ENCODE results near the gene ZNF507. TPM values are rescaled to one million over a fixed set of nuclear protein-coding genes. Genes with fewer than 3 reads are reported as not detected.

The ZNF507 gene
- total and polyA plus RNA-seq, 2 of the 8 experiments (the other 6 are each of a cell fraction or from before 2014, with no cell fraction given) = 8.6 to 28.8 TPM

GRCh38 chr19:32352241-32352630, 6.8 kb downstream of the ZNF507 start:
- no peak overlapping the region for H4K91ac ChIP-seq (replicated peaks; ENCODE audit: insufficient read length, low read length)
- H3K9ac ChIP-seq (replicated peaks in 1 of 4; ENCODE audit: extremely low read depth in 1 of 4, low read depth in 3 of 4, low read length in 3 of 4) = no peak overlapping the region
- ChIA-PET POLR2A (ENCODE audit: partially characterized antibody) (no interaction called here), CTCF (ENCODE audit: partially characterized antibody) (interaction anchor here (0.7 to 3.2 kb wide), 3 partner anchors 12 to 223 kb away, joined by 3 to 12 read pairs (median 3); no protein-coding TSS in a partner anchor)
- H3K23ac ChIP-seq (ENCODE audit: insufficient read length) = no peak overlapping the region
- FAIRE-seq = no peak
- no peak overlapping the region for H2AFZ ChIP-seq (ENCODE audit: low read length)
- H2BK20ac ChIP-seq (ENCODE audit: low read length) = no peak overlapping the region
- no peaks in the 10 kb centered on the region for H3K9me3 ChIP-seq (ENCODE audit: insufficient read depth in 2 of 2, low read depth in 1 of 2, low read length in 1 of 2)
- no peak overlapping the region for H2AK5ac ChIP-seq (ENCODE audit: low read depth, low read length)
- H3K36me3 ChIP-seq (ENCODE audit: control insufficient read depth in 2 of 4, insufficient read depth in 4 of 4, low read length in 3 of 4) = peaks cover 24 to 71% (median 50%) of the 10 kb centered on the region in 4 experiments
- no peak overlapping the region for H3K18ac ChIP-seq (ENCODE audit: extremely low read depth, low read length)
- H3K4me2 ChIP-seq (ENCODE audit: insufficient read depth in 1 of 2, low read depth in 2 of 2, low read length in 2 of 2) = no peak overlapping the region
- H3K4me3 ChIP-seq (ENCODE audit: extremely low read depth in 1 of 4, insufficient read depth in 2 of 4, low read depth in 3 of 4, low read length in 4 of 4) = no peak overlapping the region
- no peak overlapping the region for H3K14ac ChIP-seq (ENCODE audit: insufficient read length)
- H3K27me3 ChIP-seq (replicated peaks in 1 of 4; ENCODE audit: control insufficient read depth in 3 of 4, extremely low read depth in 1 of 4, insufficient read depth in 3 of 4, low read length in 3 of 4) = no peaks in the 10 kb centered on the region
- no peak overlapping the region for H3K56ac ChIP-seq (replicated peaks; ENCODE audit: insufficient read length, low read depth, low read length)
- H3K79me1 ChIP-seq (ENCODE audit: low read depth, low read length) = peaks cover 2% of the 10 kb centered on the region
- no peak overlapping the region for H2BK15ac ChIP-seq (ENCODE audit: low read length)
- 77% methylated on average over 1 of the region's 1 CpG; no CpG with 5 or more reads in 1 of the 2 experiments for WGBS, 2 experiments (ENCODE audit: extremely low coverage in 1 of 2, insufficient coverage in 1 of 2, insufficient read length in 1 of 2, insufficient replicate concordance in 2 of 2, low coverage in 1 of 2, low lambda C conversion rate in 2 of 2, missing lambda C conversion rate in 1 of 2)
- no peak for DNase-seq (ENCODE audit: low read depth in 1 of 2, low spot score in 2 of 2)
- H3K27ac ChIP-seq (ENCODE audit: low read depth, low read length) = no peak overlapping the region
- H2BK12ac ChIP-seq (ENCODE audit: low read depth, low read length) = no peak overlapping the region
- H4K8ac ChIP-seq (ENCODE audit: extremely low read depth, insufficient read depth, low read length) = no peak overlapping the region
- H2BK5ac ChIP-seq (ENCODE audit: low read depth, low read length) = no peak overlapping the region
- no peaks in the 10 kb centered on the region for H3K23me2 ChIP-seq (ENCODE audit: low read depth, low read length)
- H4K5ac ChIP-seq (ENCODE audit: insufficient read length, low read depth, low read length) = no peak overlapping the region
- peaks cover 2 to 50% of the 10 kb centered on the region in 2 experiments; a peak in 3 of 4 replicates for H3K79me2 ChIP-seq (ENCODE audit: control insufficient read depth in 1 of 2, insufficient read depth in 2 of 2, low read length in 2 of 2)
- no peak overlapping the region for H3K4ac ChIP-seq (replicated peaks; ENCODE audit: insufficient read length, low read depth, low read length)
- peaks cover 0 to 3% of the 10 kb centered on the region in 2 experiments for H4K20me1 ChIP-seq (replicated peaks in 1 of 2; ENCODE audit: control insufficient read depth in 1 of 2, insufficient read depth in 2 of 2, low read length in 2 of 2)
- H3K4me1 ChIP-seq (replicated peaks in 1 of 4; ENCODE audit: control insufficient read depth in 3 of 4, insufficient read depth in 4 of 4, low read length in 3 of 4) = no peaks in the 10 kb centered on the region
- no peak overlapping the region for H2BK120ac ChIP-seq (replicated peaks; ENCODE audit: low read depth, low read length)
- TF ChIP-seq HDAC6 (IDR thresholded peaks at IDR 0.05; ENCODE audit: low read depth, low read length) (no peak), TEAD4 (IDR thresholded peaks at IDR 0.05; ENCODE audit: low read depth, low read length) (no peak), MAX (IDR thresholded peaks at IDR 0.05) (no peak), SIRT6 (IDR thresholded peaks at IDR 0.05; ENCODE audit: low read length) (no peak), POU5F1 (IDR thresholded peaks at IDR 0.05; ENCODE audit: low read depth, low read length) (no peak), SP2 (IDR thresholded peaks at IDR 0.05; ENCODE audit: low read length) (no peak), RNF2 (IDR thresholded peaks at IDR 0.05; ENCODE audit: borderline replicate concordance, low read depth, low read length, missing control alignments, poor library complexity, severe bottlenecking) (no peak), NRF1 (IDR thresholded peaks at IDR 0.05; ENCODE audit: low read depth, low read length) (no peak), USF2 (IDR thresholded peaks at IDR 0.05; ENCODE audit: low read length) (no peak), KDM1A (IDR thresholded peaks at IDR 0.05; ENCODE audit: borderline replicate concordance, low read length) (no peak), E2F6 (IDR thresholded peaks at IDR 0.05) (no peak), TAF7 (optimal IDR thresholded peaks at IDR 0.05; ENCODE audit: borderline replicate concordance, low read depth, low read length) (no peak)
